Activated T-cell treated with anti-CD3 and anti-CD28 coated beads, Interleukin-2, amount 50 U/mL, for 24 hours (primary cell): ENCODE measurements around the gene PKN2.
A peak's percentile ranks its signal among the peaks of the same experiment; 100 is the strongest.
"Not testable (repeated sequence)": the region's sequence is repeated elsewhere in the genome, so short reads cannot be mapped to it uniquely, and the experiment has no call there.

Experiments used
- DNase-seq: peaks from one replicate; pipeline ENCODE4 v3.0.0-alpha.2; 2020
- H3K27ac Mint-ChIP-seq: 2 replicates; pipeline ENCODE4 v1.8.0; 2020; ENCODE audit warnings: mild to moderate bottlenecking, mixed read lengths
- H3K27me3 Mint-ChIP-seq: 2 replicates; pipeline ENCODE4 v1.8.0; 2020; ENCODE audit warnings: mixed read lengths
- H3K36me3 Mint-ChIP-seq: 2 replicates; pipeline ENCODE4 v1.8.0; 2020; ENCODE audit warnings: low read depth, mixed read lengths
- H3K4me1 Mint-ChIP-seq: 2 replicates; pipeline ENCODE4 v1.8.0; 2020; ENCODE audit warnings: low read depth, mixed read lengths
- H3K4me3 Mint-ChIP-seq: 2 replicates; pipeline ENCODE4 v1.8.0; 2020; ENCODE audit warnings: mild to moderate bottlenecking, moderate library complexity, mixed read lengths
- H3K9me3 Mint-ChIP-seq: 2 replicates; pipeline ENCODE4 v1.8.0; 2020; ENCODE audit warnings: mixed read lengths

Gene PKN2

GRCh38 chr1:88698140-88698539 is 14.1 kb downstream of the PKN2 start:
- no peak for DNase-seq
- peaks cover 53% of the 10 kb centered on the region for H3K4me1 Mint-ChIP-seq
- no peaks in the 10 kb centered on the region for H3K27me3 Mint-ChIP-seq
- no peak overlapping the region for H3K4me3 Mint-ChIP-seq
- H3K27ac Mint-ChIP-seq: no peak overlapping the region
- H3K36me3 Mint-ChIP-seq: peaks cover 39% of the 10 kb centered on the region
- H3K9me3 Mint-ChIP-seq: no peaks in the 10 kb centered on the region

- Mint-ChIP-seq H3K27ac (no peak overlapping the region), H3K4me1 (peaks cover 49% of the 10 kb centered on the region), H3K27me3 (no peaks in the 10 kb centered on the region), H3K36me3 (peaks cover 34% of the 10 kb centered on the region), H3K4me3 (no peak overlapping the region), H3K9me3 (no peaks in the 10 kb centered on the region)
- DNase-seq: no peak
Measured at GRCh38 chr1:88698764-88699163, 14.7 kb downstream of the PKN2 start.

- Mint-ChIP-seq H3K4me1 (peaks cover 40% of the 10 kb centered on the region), H3K36me3 (peaks cover 26% of the 10 kb centered on the region), H3K27me3 (no peaks in the 10 kb centered on the region), H3K9me3 (peaks cover 2% of the 10 kb centered on the region), H3K27ac (no peak overlapping the region), H3K4me3 (no peak overlapping the region)
- DNase-seq: no peak
Measured at GRCh38 chr1:88700425-88701013, 16.4 kb downstream of the PKN2 start.

- peaks cover 2% of the 10 kb centered on the region for H3K9me3 Mint-ChIP-seq
- no peak overlapping the region for H3K4me3 Mint-ChIP-seq
- peaks cover 30% of the 10 kb centered on the region for H3K36me3 Mint-ChIP-seq
- no peak for DNase-seq
- H3K27me3 Mint-ChIP-seq: no peaks in the 10 kb centered on the region
- peaks cover 33% of the 10 kb centered on the region for H3K4me1 Mint-ChIP-seq
- no peak overlapping the region for H3K27ac Mint-ChIP-seq
Measured at GRCh38 chr1:88701275-88701674, 17.2 kb downstream of the PKN2 start.

GRCh38 chr1:88701793-88702192 is 17.7 kb downstream of the PKN2 start:
- not testable (repeated sequence) for DNase-seq, H3K27me3 Mint-ChIP-seq, H3K27ac Mint-ChIP-seq, H3K9me3 Mint-ChIP-seq, H3K4me3 Mint-ChIP-seq
- peaks cover 31% of the 10 kb centered on the region for H3K4me1 Mint-ChIP-seq
- H3K36me3 Mint-ChIP-seq: peaks cover 31% of the 10 kb centered on the region

- Mint-ChIP-seq H3K36me3 (peaks cover 39% of the 10 kb centered on the region), H3K4me1 (peaks cover 19% of the 10 kb centered on the region), H3K27me3 (no peaks in the 10 kb centered on the region), H3K9me3 (peaks cover 2% of the 10 kb centered on the region), H3K4me3 (no peak overlapping the region), H3K27ac (no peak overlapping the region)
- DNase-seq: no peak
Measured at GRCh38 chr1:88708011-88708410, 23.9 kb downstream of the PKN2 start.

- not testable (repeated sequence) for H3K27ac Mint-ChIP-seq, DNase-seq, H3K9me3 Mint-ChIP-seq, H3K27me3 Mint-ChIP-seq, H3K4me3 Mint-ChIP-seq
- peaks cover 66% of the 10 kb centered on the region for H3K36me3 Mint-ChIP-seq
- peaks cover 46% of the 10 kb centered on the region for H3K4me1 Mint-ChIP-seq
Measured at GRCh38 chr1:88712907-88713306, 28.8 kb downstream of the PKN2 start.

- Mint-ChIP-seq H3K4me1 (peaks cover 52% of the 10 kb centered on the region), H3K36me3 (peaks cover 46% of the 10 kb centered on the region)
- not testable (repeated sequence) for H3K27me3 Mint-ChIP-seq, H3K4me3 Mint-ChIP-seq, DNase-seq, H3K9me3 Mint-ChIP-seq, H3K27ac Mint-ChIP-seq
Measured at GRCh38 chr1:88716571-88716970, 32.5 kb downstream of the PKN2 start.

GRCh38 chr1:88722492-88722891 is 38.4 kb downstream of the PKN2 start:
- Mint-ChIP-seq H3K9me3 (no peaks in the 10 kb centered on the region), H3K4me3 (no peak overlapping the region), H3K27ac (no peak overlapping the region)

GRCh38 chr1:88726697-88727096 is 42.6 kb downstream of the PKN2 start:
- H3K36me3 Mint-ChIP-seq: peaks cover 32% of the 10 kb centered on the region
- no peak for DNase-seq
- H3K27me3 Mint-ChIP-seq: no peaks in the 10 kb centered on the region
- no peaks in the 10 kb centered on the region for H3K9me3 Mint-ChIP-seq
- peak overlapping the region; percentile 22 for H3K27ac Mint-ChIP-seq
- no peak overlapping the region for H3K4me3 Mint-ChIP-seq
- peaks cover 68% of the 10 kb centered on the region for H3K4me1 Mint-ChIP-seq

More at GRCh38 chr1:88722492-88722891, 38.4 kb downstream of the PKN2 start:
- no peak for DNase-seq
- Mint-ChIP-seq H3K36me3 (peaks cover 12% of the 10 kb centered on the region), H3K27me3 (no peaks in the 10 kb centered on the region), H3K4me1 (peaks cover 60% of the 10 kb centered on the region)

GRCh38 chr1:88727205-88727604 is 43.1 kb downstream of the PKN2 start:
- peaks cover 66% of the 10 kb centered on the region for H3K4me1 Mint-ChIP-seq
- H3K9me3 Mint-ChIP-seq: no peaks in the 10 kb centered on the region
- no peak overlapping the region for H3K27ac Mint-ChIP-seq
- H3K4me3 Mint-ChIP-seq: no peak overlapping the region
- no peaks in the 10 kb centered on the region for H3K27me3 Mint-ChIP-seq
- no peak for DNase-seq
- H3K36me3 Mint-ChIP-seq: peaks cover 35% of the 10 kb centered on the region

GRCh38 chr1:88729297-88729696 is 45.2 kb downstream of the PKN2 start:
- H3K4me3 Mint-ChIP-seq: no peak overlapping the region
- H3K9me3 Mint-ChIP-seq: peaks cover 9% of the 10 kb centered on the region
- H3K27ac Mint-ChIP-seq: no peak overlapping the region
- peaks cover 43% of the 10 kb centered on the region for H3K36me3 Mint-ChIP-seq
- DNase-seq: no peak
- H3K27me3 Mint-ChIP-seq: no peaks in the 10 kb centered on the region
- peaks cover 56% of the 10 kb centered on the region for H3K4me1 Mint-ChIP-seq

GRCh38 chr1:88730132-88730675 is 46.1 kb downstream of the PKN2 start:
- H3K4me3 Mint-ChIP-seq: no peak overlapping the region
- no peaks in the 10 kb centered on the region for H3K27me3 Mint-ChIP-seq
- peaks cover 56% of the 10 kb centered on the region for H3K4me1 Mint-ChIP-seq
- peaks cover 13% of the 10 kb centered on the region for H3K9me3 Mint-ChIP-seq
- no peak for DNase-seq
- no peak overlapping the region for H3K27ac Mint-ChIP-seq
- peaks cover 52% of the 10 kb centered on the region for H3K36me3 Mint-ChIP-seq

GRCh38 chr1:88730995-88731394 is 46.9 kb downstream of the PKN2 start:
- no peak for DNase-seq
- Mint-ChIP-seq H3K4me3 (no peak overlapping the region), H3K27me3 (no peaks in the 10 kb centered on the region), H3K36me3 (peaks cover 59% of the 10 kb centered on the region), H3K4me1 (peaks cover 49% of the 10 kb centered on the region), H3K9me3 (peaks cover 20% of the 10 kb centered on the region), H3K27ac (no peak overlapping the region)

GRCh38 chr1:88731475-88732269 is 47.6 kb downstream of the PKN2 start:
- peaks cover 64% of the 10 kb centered on the region for H3K36me3 Mint-ChIP-seq
- H3K27ac Mint-ChIP-seq: no peak overlapping the region
- H3K27me3 Mint-ChIP-seq: no peaks in the 10 kb centered on the region
- peaks cover 44% of the 10 kb centered on the region for H3K4me1 Mint-ChIP-seq
- peaks cover 21% of the 10 kb centered on the region for H3K9me3 Mint-ChIP-seq
- no peak overlapping the region for H3K4me3 Mint-ChIP-seq
- no peak for DNase-seq
